Activated CD8-positive, alpha-beta memory T cell treated with anti-CD3 and anti-CD28 coated beads, Interleukin-2, amount 50 U/mL, for 24 hours (primary cell): Measurements from ENCODE around the gene SHISA2.
"Not testable (repeated sequence)": the region's sequence is repeated elsewhere in the genome, so short reads cannot be mapped to it uniquely, and the experiment has no call there.

ENCODE experiments used
- DNase-seq: peaks from one replicate; pipeline ENCODE4 v3.0.0-alpha.2; 2020; ENCODE audit errors: extremely low read depth

The SHISA2 gene

GRCh38 chr13:26051657-26052311 lies at the start of gene SHISA2:
SHISA2 (minus strand) TSS chr13:26052016; CDS start chr13:26050975, 1,041 bp downstream.
- DNase-seq: no peak

DNA sequence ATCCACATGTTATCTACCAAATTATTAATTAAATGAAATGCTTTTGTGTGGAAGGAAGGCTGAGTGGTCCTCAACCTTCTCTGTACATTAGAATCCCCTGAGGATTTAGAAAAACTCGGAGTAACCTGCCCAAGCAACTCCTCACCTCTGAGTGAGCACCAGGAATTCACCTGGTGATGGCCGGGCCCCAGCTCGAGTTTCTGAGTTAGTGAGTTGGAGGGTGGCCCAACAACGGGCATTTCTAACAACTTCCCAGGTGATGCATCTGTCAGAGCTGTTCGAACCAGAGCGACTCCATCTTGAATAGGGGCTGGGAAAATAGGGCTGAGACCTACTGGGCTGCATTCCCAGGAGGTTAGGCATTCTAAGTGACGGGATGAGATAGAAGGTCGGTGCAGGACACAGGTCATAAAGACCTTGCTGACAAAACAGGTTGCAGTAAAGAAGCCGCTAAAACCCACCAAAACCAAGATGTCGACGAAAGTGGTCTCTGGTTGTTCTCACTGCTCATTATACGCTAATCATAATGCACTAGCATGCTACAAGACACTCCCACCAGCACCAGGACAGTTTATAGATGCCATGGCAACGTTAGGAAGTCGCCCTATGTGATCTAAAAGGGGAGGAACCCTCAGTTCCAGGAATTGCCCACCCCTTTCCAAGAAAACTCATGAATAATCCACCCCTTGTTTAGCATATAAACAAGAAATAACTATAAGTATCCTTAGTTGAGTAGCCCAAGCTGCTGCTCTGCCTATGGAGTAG lies 44.2 kb upstream of the SHISA2 start:
- DNase-seq: no peak

GRCh38 chr13:26095338-26095737 lies 43.5 kb upstream of the SHISA2 start:
- no peak for DNase-seq

DNA sequence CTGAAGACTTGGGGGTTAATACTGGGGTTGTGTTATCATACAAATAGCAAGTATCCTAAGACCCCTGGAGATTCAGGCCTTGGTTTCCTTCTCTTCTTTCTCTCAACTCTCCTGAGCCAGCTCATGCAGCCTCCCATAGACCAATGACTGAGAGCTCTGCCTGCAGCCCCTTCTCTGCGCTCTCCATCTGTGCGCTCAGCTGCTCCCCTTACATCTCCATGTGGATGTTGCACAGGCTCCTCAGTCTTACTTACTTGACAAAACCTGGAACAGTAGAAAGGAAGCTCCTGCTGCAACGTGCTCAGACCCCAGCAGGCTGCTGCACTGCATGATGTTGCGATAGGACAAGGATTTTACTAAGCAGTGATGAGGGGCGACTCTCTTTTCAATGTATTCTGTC lies 25.0 kb upstream of the SHISA2 start:
- DNase-seq: not testable (repeated sequence)

DNA sequence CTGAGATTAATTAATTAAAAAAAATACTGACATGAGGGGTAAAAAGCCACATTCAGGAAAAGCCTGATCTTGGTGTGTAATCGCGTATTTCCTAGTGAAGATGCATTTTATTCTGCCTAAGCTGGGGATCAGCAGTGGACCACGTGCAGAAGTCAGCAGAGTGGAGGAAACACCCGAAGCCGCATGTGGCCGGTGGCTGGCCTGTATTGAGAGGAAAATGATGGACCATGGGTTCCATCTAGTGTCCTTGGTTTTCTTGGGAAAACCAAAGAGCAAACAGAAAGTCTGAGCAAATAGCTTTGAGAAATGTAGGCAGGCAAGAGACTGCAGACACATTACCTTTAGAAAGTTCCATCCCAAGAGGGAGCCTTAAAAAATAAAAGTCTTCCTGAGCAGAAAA lies 23.7 kb upstream of the SHISA2 start:
- no peak for DNase-seq

DNA sequence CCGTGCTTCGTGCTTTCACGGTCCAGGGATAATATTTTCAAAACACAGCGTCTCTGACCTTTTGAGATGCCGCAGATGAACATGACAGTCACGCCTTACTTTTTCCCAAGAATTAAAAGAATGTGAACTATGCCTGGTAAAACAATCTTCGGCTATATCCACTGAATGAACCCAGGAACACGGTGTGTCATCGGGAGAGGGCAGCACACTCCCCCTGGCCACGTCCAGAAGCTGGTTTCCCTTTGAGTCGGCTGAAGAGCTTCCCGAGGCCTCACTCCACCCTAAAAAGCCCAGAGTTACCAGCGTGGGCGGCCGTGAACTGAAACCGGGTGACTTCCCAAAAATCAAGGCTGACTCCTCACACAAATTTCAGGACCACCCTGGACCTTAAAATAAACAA lies 22.9 kb upstream of the SHISA2 start:
- no peak for DNase-seq

DNA sequence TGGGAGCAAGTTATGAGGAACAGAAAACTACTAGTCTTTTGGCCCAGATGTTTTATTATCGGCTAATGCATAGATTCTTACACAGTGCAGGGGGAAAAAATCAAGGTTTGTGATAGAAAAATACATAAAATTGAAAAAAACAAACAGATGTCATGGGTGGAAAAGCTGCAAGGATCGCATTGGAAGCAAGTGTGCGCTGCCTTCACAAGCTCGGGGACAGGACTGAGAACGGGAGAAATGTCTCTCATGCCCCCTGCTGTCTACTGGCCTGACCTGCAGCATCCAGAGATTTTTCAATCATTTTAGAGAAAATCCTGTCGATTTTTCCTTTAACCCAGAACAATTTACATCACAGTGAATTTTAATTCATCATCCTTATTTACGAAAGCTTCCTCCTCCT lies 20.5 kb upstream of the SHISA2 start:
- not testable (repeated sequence) for DNase-seq

- DNase-seq: no peak
Observed at GRCh38 chr13:26071691-26072090, 19.9 kb upstream of the SHISA2 start.

DNA sequence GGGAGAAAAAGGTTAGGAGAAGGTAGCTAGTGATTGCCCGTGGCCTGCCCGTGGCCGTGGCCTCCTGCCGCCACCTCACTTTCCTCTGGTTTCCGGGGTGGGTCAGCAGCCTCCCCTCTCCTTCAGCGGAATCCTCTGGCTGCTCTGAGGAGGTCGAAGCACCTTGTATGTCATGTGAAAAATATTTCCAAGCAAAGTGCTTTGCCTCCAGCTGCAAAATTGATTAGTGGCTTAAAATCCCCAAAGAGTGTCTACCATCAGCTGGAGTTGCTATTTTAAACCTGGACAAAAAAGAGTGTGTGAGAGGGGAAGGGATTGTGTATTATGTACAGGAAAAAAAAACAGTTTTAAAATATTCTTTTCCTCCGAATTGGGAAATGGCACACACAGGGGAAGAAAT lies 17.8 kb upstream of the SHISA2 start:
- DNase-seq: not testable (repeated sequence)

DNA sequence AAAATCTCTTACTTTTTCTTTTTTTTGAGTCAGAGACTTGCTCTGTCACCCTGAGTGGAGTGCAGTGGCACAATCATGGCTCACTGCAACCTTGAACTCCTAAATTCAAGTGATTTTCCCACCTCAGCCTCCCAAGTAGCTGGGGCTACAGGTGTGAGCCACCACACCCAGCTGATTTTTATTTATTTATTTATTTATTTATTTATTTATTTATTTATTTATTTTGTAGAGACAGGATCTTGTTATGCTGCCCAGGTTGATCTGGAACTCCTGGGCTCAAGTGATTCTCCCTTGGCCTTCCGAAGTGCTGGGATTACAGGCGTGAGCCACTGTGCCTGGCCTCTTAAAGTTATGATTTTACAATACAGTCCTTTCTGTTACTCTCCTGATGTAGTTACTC lies 16.6 kb upstream of the SHISA2 start:
- not testable (repeated sequence) for DNase-seq

DNA sequence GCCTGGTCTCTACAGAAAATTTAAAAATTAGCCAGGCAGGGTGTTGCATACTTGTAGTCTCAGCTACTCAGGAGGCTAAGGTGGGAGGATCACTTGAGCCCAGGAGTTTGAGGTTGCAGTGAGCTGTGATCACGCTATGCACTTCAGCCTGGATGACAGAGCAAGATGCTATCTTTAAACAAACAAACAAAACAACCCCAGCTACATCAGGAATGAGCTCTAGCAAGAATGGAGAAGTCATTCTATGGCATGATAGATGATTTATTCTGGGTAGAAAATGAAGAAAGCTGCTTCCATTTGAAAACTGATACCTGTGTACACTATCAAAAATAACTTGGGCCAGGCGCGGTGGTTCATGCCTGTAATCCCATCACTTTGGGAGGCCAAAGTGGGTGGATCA lies 15.8 kb upstream of the SHISA2 start:
- no peak for DNase-seq

DNA sequence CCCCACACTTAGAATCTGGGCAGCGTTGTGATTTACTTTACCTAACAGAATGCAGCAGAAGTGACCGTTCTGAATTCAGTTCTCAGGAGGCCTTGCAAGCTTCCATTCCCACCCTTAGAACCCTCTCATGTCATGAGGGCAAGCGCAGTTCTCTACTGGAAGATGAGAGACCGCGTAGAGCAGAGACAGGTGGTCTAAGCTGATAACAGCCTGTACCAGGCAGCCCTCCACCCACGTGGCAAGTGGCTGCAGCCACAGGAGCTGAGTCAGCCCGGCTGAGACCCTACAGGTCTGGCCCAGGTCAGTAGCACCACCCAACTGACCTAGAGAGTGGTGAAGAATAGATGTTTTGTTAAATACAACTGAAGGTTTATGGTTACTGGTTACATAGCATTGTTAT lies 14.7 kb upstream of the SHISA2 start:
- not testable (repeated sequence) for DNase-seq

- DNase-seq: no peak
Observed at GRCh38 chr13:26062853-26063444, 11.1 kb upstream of the SHISA2 start.

DNA sequence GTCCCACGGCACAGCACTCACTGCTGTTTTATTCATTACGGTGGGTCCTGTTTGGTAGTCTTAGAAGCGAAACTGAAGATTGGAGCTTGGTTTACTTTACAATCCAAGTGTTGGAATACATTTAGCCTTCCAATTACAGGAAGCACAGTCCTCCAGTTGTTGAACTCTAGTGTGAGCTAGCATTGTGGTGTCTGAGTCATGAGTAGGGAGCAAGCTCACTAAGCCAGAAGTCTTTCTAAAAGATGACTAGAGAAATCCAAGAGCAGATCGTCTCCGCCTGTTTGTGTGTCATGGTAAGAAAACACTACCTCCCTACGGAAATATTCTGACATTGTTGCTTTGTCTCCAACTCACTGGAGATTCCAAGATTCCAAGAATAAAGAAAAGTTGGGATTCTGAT lies 10.1 kb upstream of the SHISA2 start:
- no peak for DNase-seq

- no peak for DNase-seq
Observed at GRCh38 chr13:26061256-26061655, 9.4 kb upstream of the SHISA2 start.

DNA sequence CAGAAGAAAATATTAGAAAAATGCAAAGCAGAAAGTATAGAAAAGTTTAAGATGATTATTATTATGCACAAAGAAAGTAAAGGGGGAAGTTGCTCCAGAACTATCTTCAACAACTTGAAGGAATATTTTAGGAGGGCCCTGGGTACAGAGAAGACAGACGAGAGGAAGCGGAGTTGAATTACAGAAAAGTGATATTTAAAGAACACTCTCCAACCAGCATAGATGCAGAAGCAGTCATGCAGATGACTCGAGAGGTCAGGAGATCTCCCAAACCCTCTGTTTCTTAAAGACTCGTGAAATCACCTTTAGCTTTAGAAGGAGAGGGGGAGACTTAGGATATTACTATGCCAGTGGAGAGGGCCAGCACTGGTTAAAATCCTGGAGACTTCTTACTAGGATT lies 8.5 kb upstream of the SHISA2 start:
- DNase-seq: no peak

- DNase-seq: no peak
Observed at GRCh38 chr13:26058704-26059103, 6.9 kb upstream of the SHISA2 start.

GRCh38 chr13:26054896-26055295 lies 3.1 kb upstream of the SHISA2 start:
- DNase-seq: no peak

- no peak for DNase-seq
Observed at GRCh38 chr13:26053418-26053980, 1.7 kb upstream of the SHISA2 start.

DNA sequence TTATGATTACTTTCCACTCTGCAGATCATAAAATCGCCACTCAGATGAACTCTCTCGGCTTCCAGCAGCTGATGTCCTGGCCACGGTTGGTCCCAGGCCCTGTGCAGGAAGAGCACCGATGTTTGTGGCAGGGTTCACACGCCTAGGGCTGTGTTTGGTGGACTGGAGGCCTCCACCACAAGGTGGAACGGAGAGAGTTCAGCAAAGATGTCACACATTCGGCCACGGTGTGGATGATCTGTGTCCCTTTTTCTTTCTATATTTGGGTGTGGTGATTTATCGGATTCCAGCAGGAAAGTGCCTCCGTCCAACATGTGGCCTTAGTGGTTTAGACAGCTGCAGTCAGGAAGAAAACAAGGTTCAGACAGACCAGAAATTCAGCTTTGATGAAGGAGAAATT lies 521 bp upstream of the SHISA2 start:
- DNase-seq: no peak

DNA sequence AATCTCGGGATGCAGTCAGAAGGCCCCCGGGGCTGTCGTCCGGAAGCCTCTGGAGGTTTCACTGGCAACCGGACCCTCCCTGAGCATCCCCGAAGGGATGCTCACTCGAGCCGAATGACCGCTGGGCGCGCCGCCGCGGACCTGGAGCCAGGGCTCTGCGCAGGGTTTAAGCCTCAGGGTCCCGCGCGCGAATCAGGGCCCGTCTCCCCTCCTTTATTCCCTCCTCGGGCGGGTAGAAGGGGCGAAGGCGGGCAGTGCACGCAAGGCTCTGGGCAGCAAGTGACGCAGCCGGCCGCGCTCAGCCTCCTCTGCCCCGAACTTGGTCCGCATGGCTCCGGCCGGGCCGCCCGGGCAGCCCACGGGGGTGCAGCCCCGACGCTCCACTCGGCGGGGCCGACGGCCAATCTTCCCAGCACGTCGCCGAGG lies 572 bp downstream of the SHISA2 start:
- DNase-seq: no peak

GRCh38 chr13:26050568-26051230 lies 1.1 kb downstream of the SHISA2 start:
- no peak for DNase-seq
